Loucy (cell line): ENCODE data around the gene ERVW-1.

Source experiments
- H2AFZ ChIP-seq: fragments of 200-600 bp; sonication (generic); 2 replicates; pipeline ENCODE4 v1.6.0; 2016; ENCODE audit warnings: antibody characterized with exemption, mild to moderate bottlenecking, low read length, moderate library complexity
- H3F3A ChIP-seq: fragments of 200-600 bp; 2 replicates; pipeline ENCODE4 v1.6.0; 2016; ENCODE audit warnings: antibody characterized with exemption, low read depth, mild to moderate bottlenecking
- H3K27me3 ChIP-seq: fragments of 200-600 bp; sonication (generic); 2 replicates; pipeline ENCODE4 v1.6.1; 2014; ENCODE audit warnings: low read length, mild to moderate bottlenecking; ENCODE audit not compliant: insufficient read depth, poor library complexity, severe bottlenecking
- H3K36me3 ChIP-seq: fragments of 200-600 bp; sonication (generic); 2 replicates; pipeline ENCODE4 v1.6.1; 2016; ENCODE audit warnings: low read length; ENCODE audit not compliant: insufficient read depth
- H3K4me1 ChIP-seq: fragments of 200-600 bp; sonication (generic); 2 replicates; pipeline ENCODE4 v1.5.1; 2014; ENCODE audit warnings: low read length, mild to moderate bottlenecking; ENCODE audit not compliant: insufficient read depth, poor library complexity, severe bottlenecking
- H3K4me2 ChIP-seq: fragments of 200-600 bp; sonication (generic); 2 replicates; pipeline ENCODE4 v1.6.0; 2014; ENCODE audit warnings: antibody characterized with exemption, low read length, low read depth, mild to moderate bottlenecking; ENCODE audit not compliant: poor library complexity, severe bottlenecking
- H3K4me3 ChIP-seq: fragments of 200-600 bp; sonication (generic); 2 replicates; pipeline ENCODE4 v1.5.1; 2014; ENCODE audit warnings: low read length, mild to moderate bottlenecking, mixed read lengths; ENCODE audit not compliant: poor library complexity, severe bottlenecking
- H3K79me2 ChIP-seq: fragments of 200-600 bp; sonication (generic); 2 replicates; pipeline ENCODE4 v1.6.1; 2014; ENCODE audit warnings: low read length; ENCODE audit not compliant: insufficient read depth
- H3K9ac ChIP-seq: fragments of 200-600 bp; sonication (generic); 2 replicates; pipeline ENCODE4 v1.6.0; 2014; ENCODE audit warnings: mild to moderate bottlenecking, low read depth, low read length, moderate library complexity; ENCODE audit not compliant: poor library complexity, severe bottlenecking
- H3K9me2 ChIP-seq: fragments of 200-600 bp; sonication (generic); replicated peaks from 2 replicates; pipeline ENCODE4 v1.6.1; 2016; ENCODE audit warnings: low read depth, low read length, mixed read lengths
- H3K9me3 ChIP-seq: fragments of 200-600 bp; sonication (generic); 2 replicates; pipeline ENCODE4 v1.6.1; 2014; ENCODE audit warnings: mild to moderate bottlenecking, antibody characterized with exemption, low read length, low read depth; ENCODE audit not compliant: insufficient read depth
- H4K20me1 ChIP-seq: fragments of 200-600 bp; sonication (generic); 2 replicates; pipeline ENCODE4 v1.6.0; 2014; ENCODE audit warnings: antibody characterized with exemption, low read length, mild to moderate bottlenecking; ENCODE audit not compliant: insufficient read depth, poor library complexity, severe bottlenecking
- CTCF ChIP-seq: fragments of 200-600 bp; sonication (generic); conservative IDR thresholded peaks from 2 replicates; pipeline ENCODE4 v1.5.1; 2014; ENCODE audit warnings: mild to moderate bottlenecking, antibody characterized with exemption, low read length
- EZH2phosphoT487 ChIP-seq: fragments of 200-600 bp; IDR thresholded peaks from 2 replicates; pipeline ENCODE4 v1.6.1; 2018; ENCODE audit warnings: antibody characterized with exemption, mild to moderate bottlenecking, moderate library complexity, borderline replicate concordance

Gene ERVW-1

GRCh38 chr7:92466682-92467081 lies 11.1 kb downstream of the ERVW-1 start:
- no peak overlapping the region for H3K4me2 ChIP-seq
- no peaks in the 10 kb centered on the region for H3K36me3 ChIP-seq
- no peak overlapping the region for H3K4me3 ChIP-seq
- H3K9ac ChIP-seq, result no peak overlapping the region
- no peak for TF ChIP-seq EZH2phosphoT487
- no peak for TF ChIP-seq CTCF
- H3K79me2 ChIP-seq, result no peaks in the 10 kb centered on the region
- H2AFZ ChIP-seq, result no peak overlapping the region
- no peaks in the 10 kb centered on the region for H3K27me3 ChIP-seq
- H4K20me1 ChIP-seq, result no peaks in the 10 kb centered on the region
- H3K4me1 ChIP-seq, result no peaks in the 10 kb centered on the region
- no peaks in the 10 kb centered on the region for H3K9me2 ChIP-seq
- H3K9me3 ChIP-seq, result no peaks in the 10 kb centered on the region
- no peaks in the 10 kb centered on the region for H3F3A ChIP-seq

- H3K4me3 ChIP-seq, result no peak overlapping the region
- no peak overlapping the region for H3K4me2 ChIP-seq
- H3K36me3 ChIP-seq, result no peaks in the 10 kb centered on the region
- no peak for TF ChIP-seq EZH2phosphoT487
- TF ChIP-seq CTCF, result no peak
- H2AFZ ChIP-seq, result no peak overlapping the region
- no peaks in the 10 kb centered on the region for H4K20me1 ChIP-seq
- no peaks in the 10 kb centered on the region for H3F3A ChIP-seq
- H3K9me3 ChIP-seq, result no peaks in the 10 kb centered on the region
- H3K27me3 ChIP-seq, result no peaks in the 10 kb centered on the region
- no peaks in the 10 kb centered on the region for H3K79me2 ChIP-seq
- no peaks in the 10 kb centered on the region for H3K9me2 ChIP-seq
- no peak overlapping the region for H3K9ac ChIP-seq
- H3K4me1 ChIP-seq, result no peaks in the 10 kb centered on the region
These were observed 13.2 kb downstream of the ERVW-1 start for GRCh38 chr7:92464515-92464914.

- H3K9me2 ChIP-seq, result no peaks in the 10 kb centered on the region
- no peak overlapping the region for H2AFZ ChIP-seq
- no peak overlapping the region for H3K9ac ChIP-seq
- no peaks in the 10 kb centered on the region for H3K36me3 ChIP-seq
- H3K9me3 ChIP-seq, result no peaks in the 10 kb centered on the region
- H4K20me1 ChIP-seq, result no peaks in the 10 kb centered on the region
- no peaks in the 10 kb centered on the region for H3K27me3 ChIP-seq
- no peak overlapping the region for H3K4me2 ChIP-seq
- no peaks in the 10 kb centered on the region for H3K79me2 ChIP-seq
- no peaks in the 10 kb centered on the region for H3K4me1 ChIP-seq
- TF ChIP-seq CTCF (no peak), EZH2phosphoT487 (no peak)
- H3K4me3 ChIP-seq, result no peak overlapping the region
- no peaks in the 10 kb centered on the region for H3F3A ChIP-seq
These were observed 15.2 kb downstream of the ERVW-1 start for GRCh38 chr7:92462560-92462959.
